NOMO-1 treated with DMSO at 0.1 percent for 48 hours (cell line): ENCODE measurements around the gene RABGAP1L.
"Not testable (repeated sequence)": the region's sequence is repeated elsewhere in the genome, so short reads cannot be mapped to it uniquely, and the experiment has no call there.

Source experiments
- DNase-seq: peaks from one replicate; lab custom pipeline; 2025; ENCODE audit not compliant: unreplicated experiment; lab: John Stamatoyannopoulos, UW

The RABGAP1L gene

DNA sequence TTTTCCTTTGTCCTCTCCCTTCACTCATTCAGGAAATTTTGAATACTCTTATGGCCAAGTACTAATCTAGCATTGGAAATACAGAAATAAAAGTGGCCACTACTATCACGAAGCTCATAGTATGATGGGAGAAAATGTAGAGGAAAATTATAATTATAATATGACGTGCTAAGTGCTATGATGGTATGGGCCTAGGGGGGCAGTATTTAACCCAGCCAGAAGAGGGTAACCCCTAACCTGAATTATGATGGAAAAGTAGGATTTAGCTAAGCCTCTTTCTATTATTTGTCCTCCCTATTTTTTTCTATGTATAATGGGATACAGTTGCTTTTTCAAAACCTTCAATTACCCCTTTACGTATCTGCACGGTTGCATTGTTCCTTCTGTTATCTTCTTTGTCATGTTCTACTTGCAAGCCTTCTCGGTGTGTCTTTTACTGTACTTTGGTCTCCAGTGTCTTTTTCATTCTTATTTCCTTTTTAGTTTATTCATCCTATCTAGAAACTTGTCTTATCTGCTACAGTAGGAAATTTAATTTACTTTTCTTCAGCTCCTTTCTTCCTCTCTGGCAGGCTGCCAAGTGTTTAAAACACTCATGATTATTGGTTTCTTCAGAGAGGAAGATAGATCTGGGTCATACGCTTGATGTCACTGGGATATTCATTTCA, 199.6 kb downstream of the RABGAP1L start:
- DNase-seq, result no peak

GRCh38 chr1:174359454-174359805, 200.1 kb downstream of the RABGAP1L start:
- DNase-seq, result no peak

- DNase-seq, result no peak
These were observed 205.8 kb downstream of the RABGAP1L start for GRCh38 chr1:174364996-174365736.

GRCh38 chr1:174366946-174367345, 207.6 kb downstream of the RABGAP1L start:
- no peak for DNase-seq

DNA sequence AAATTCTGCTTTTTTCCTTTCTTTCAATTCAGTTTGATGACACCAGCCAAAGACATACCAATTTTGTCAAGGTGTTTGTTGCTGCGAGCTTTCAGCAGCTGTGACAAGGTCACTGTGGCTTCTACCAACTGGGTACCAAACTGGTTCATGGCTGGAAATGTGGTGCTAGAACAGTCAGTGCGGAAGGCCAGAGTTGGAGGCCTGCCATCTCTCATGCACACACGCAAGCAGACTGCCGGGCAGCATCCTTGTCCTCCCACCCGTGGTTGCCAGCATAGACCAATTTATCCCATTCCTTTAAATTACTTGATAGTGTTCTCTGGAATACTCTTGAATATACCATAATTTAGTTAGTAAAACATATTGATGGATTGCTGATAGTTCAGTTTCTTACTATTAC, 208.6 kb downstream of the RABGAP1L start:
- no peak for DNase-seq

GRCh38 chr1:174376030-174376429, 216.7 kb downstream of the RABGAP1L start:
- no peak for DNase-seq

- no peak for DNase-seq
These were observed 232.4 kb downstream of the RABGAP1L start for GRCh38 chr1:174391716-174392115.

DNA sequence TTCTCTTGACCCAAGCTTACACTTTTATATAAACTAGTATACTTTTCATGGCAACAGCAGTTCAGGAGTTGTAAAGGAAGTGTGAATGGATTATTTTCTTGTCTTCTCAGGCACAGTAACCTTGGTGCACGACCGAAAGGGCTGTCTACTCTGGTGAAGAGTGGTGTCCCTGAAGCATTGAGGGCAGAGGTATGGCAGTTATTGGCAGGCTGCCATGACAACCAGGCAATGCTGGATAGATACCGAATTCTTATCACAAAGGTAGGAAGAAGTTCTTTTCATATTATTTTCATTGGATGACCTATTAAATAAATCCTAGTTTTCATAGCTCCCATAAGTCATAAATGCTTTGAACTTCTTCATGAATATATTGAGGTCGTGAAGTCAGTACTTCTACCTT, 234.6 kb downstream of the RABGAP1L start:
- no peak for DNase-seq

GRCh38 chr1:174397261-174397660, 237.9 kb downstream of the RABGAP1L start:
- no peak for DNase-seq

DNA sequence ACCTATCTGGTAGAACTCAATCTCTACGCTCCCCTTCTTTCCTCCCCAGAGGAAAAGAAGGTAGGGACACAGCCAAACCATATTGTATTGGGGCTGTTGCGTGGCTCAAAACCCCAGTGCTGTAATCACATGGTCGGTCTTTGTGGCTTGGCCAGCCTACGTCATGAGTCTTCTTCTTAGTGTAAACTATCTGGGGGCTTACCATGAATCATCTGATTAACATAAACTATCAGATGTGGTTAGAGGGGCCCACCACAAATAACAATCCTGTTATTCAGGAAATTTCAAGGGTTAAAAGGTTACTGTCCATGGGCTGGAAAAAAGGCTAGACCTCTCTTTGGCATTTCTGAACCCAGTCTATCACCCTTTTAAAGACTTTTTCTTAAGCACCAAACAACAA, 238.9 kb downstream of the RABGAP1L start:
- no peak for DNase-seq

DNA sequence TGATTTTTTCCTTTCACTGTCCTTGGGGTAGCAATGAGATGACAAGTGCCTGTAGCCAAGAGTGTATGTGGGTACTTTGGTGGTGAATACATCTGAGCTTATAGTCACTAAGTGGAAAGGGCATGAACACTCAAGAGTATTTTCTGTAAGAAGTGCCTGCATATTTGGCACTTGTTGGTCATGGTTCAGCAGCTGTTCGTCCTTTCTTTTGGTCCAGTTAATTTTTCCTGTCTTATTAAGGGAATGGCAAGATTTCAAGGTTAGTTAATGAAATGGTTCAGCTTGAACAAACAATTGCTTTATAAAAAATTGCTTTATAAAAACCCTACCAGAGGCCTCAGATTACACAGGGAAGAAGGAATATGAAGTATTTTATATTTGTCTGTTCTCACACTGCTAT, 239.9 kb downstream of the RABGAP1L start:
- no peak for DNase-seq

GRCh38 chr1:174401075-174401474, 241.8 kb downstream of the RABGAP1L start:
- DNase-seq, result peak; percentile 2

DNA sequence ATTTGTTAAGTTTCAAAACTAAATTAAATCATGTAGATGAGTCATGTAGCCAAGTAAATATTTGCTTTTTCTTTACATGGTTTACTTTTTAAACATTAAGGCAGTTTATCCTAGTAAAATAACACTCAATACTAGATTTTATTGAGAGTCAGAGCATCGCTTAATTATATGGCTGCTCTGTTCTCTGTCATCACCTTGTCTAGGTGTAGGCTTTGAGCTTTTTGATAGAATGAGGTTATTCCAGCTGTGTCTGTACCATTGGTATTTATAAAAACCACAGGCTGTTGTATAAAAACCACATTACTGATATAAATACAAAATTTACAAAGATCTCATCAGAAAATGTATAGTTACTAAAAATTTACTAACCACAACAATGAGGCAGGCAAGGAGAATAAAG, 245.9 kb downstream of the RABGAP1L start:
- no peak for DNase-seq

GRCh38 chr1:174406421-174406820, 247.1 kb downstream of the RABGAP1L start:
- DNase-seq, result no peak

- no peak for DNase-seq
These were observed 248.3 kb downstream of the RABGAP1L start for GRCh38 chr1:174407665-174408064.

DNA sequence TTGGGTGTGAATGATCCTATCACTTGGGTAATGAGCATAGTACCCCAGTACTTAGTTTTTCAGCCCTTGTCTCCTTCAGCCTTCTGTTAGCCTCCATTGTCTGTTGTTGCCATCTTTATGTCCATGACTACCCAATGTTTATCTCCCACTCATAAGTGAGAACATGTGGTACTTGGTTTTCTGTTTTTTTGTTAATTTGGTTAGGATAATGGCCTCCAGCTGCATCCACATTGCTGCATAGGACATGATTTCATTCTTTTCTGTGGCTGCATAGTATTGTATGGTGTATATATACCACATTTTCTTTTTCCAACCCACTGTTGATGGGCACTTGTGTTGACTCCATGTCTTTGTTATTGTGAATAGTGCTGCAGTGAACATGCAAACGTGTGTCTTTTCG, 248.8 kb downstream of the RABGAP1L start:
- DNase-seq, result no peak

DNA sequence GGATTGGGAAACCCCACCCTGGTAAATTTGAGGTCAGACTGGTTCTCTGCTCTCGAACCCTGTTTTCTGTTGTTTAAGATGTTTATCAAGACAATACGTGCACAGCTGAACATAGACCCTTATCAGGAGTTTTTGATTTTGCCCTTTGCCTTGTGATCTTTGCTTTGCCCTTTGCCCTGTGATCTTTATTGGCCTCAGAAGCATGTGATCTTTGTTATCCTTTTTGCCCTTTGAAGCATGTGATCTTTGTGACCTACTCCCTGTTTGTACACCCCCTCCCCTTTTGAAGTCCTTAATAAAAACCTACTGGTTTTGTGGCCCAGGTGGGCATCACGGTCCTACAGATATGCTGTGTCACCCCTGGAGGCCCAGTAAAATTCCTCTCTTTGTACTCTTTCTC, 250.5 kb downstream of the RABGAP1L start:
- DNase-seq, result not testable (repeated sequence)

DNA sequence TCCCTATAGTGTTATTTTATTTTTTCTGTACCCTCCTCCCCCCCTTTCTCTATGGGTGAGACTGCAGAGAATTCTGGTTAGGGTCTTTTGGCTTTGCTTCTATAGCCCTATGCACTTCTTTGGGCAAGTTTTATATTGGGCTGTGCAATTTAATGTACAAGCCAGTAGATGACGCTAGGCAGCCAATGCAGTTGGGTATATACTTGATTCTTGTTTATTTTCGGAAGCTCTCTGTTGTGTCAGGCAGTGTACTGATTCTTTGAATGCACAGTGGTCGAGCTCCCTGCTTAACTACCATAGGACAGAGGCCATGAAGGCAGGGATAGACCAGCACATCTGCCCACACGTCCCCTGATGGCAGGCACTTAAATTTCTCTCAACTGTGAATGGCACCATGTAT, 254.3 kb downstream of the RABGAP1L start:
- DNase-seq, result no peak

DNA sequence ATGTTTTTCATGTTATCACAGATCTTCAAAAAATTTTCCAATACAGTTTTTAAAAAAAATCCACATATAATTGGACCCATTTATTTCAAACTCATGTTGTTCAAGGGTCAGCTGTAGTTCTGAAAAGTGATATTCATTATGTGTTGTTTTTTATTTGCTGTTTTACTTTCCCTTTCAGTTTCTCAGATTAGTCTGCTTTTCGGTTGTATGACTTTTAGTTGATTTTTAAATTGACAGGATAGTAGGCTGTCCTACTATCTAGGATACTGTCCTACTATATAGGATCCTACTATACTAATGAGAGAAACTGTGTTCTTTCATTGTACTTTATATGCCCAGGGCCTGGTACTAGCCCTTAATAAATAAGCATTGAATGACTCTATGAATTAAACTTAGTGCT, 254.9 kb downstream of the RABGAP1L start:
- no peak for DNase-seq

- DNase-seq, result no peak
These were observed 256.2 kb downstream of the RABGAP1L start for GRCh38 chr1:174415506-174415905.

GRCh38 chr1:174417921-174418320, 258.6 kb downstream of the RABGAP1L start:
- DNase-seq, result no peak

GRCh38 chr1:174425121-174425520, 265.8 kb downstream of the RABGAP1L start:
- DNase-seq, result no peak

DNA sequence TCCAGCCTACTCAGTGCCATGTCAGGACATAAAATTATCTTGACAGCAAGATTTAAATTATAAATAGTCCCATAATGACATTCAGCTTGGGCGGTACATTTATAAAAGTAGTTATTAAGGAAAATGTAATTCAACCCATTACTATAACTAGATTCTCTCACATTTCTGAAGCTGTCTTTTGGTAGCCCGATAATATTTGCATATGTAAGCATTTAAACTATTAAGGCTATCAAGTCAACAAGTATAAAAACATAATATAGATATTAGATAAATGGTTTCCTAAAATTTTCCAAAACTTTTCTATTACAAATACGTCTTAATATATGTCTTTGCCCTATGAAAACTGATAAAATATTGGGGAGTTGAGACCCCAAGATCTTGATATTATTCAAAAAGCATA, 266.8 kb downstream of the RABGAP1L start:
- DNase-seq, result no peak
